ENCODE results near the gene ABCA6.
A peak's percentile ranks its signal among the peaks of the same experiment; 100 is the strongest.
"Not testable (repeated sequence)": the region's sequence is repeated elsewhere in the genome, so short reads cannot be mapped to it uniquely, and the experiment has no call there.

The ABCA6 gene

GRCh38 chr17:69175625-69176456 lies 34.1 kb upstream of the ABCA6 start:
- TF ChIP-seq CTCF (IDR thresholded peaks at IDR 0.05; ENCODE audit: control insufficient read depth, insufficient read depth, low read depth, low read length, missing control alignments) = no peak
- peak; percentile 54 for DNase-seq (ENCODE audit: low read depth)
- H3K4me3 ChIP-seq (ENCODE audit: control insufficient read depth, low read depth, low read length) = no peak overlapping the region

DNA sequence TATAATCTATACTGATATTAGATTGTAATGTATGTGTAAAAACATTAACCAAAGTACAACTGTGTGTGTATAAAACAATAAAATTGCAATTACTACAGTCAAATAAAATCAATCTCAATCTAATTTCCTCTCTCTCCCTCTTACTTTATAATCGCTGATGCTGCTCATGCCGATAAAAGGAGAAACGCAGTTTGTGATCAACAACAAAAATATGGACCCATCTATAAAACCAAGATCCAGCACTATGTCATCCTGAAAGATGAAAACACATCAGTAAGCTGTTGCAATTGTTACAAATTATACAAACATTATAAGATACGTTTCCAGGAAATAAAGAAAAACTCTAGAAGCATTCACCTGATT lies 33.5 kb upstream of the ABCA6 start:
- no peak for TF ChIP-seq CTCF (IDR thresholded peaks at IDR 0.05; ENCODE audit: control insufficient read depth, insufficient read depth, low read depth, low read length, missing control alignments)
- DNase-seq (ENCODE audit: low read depth) = no peak
- no peak overlapping the region for H3K4me3 ChIP-seq (ENCODE audit: control insufficient read depth, low read depth, low read length)

DNA sequence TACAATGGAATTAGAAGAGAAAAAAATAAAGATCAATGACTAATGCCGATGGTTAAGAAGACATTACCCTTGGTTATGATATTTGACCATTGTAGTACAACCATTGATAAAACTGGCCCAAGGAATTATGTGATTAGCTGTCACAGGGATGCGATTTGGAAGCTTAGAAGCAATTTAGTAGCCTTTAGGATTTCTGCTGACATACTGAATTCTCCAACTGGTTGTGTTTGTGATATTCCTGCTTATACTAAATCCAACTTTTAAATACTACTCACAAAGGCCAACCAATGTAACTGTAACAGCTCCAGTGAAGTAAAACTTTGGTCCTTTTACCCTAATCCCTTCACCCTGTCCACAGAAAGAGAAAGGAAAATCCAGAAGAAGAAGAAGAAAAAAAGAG lies 31.4 kb upstream of the ABCA6 start:
- no peak for TF ChIP-seq CTCF (IDR thresholded peaks at IDR 0.05; ENCODE audit: control insufficient read depth, insufficient read depth, low read depth, low read length, missing control alignments)
- DNase-seq (ENCODE audit: low read depth) = no peak
- no peak overlapping the region for H3K4me3 ChIP-seq (ENCODE audit: control insufficient read depth, low read depth, low read length)

- DNase-seq (ENCODE audit: low read depth) = no peak
- TF ChIP-seq CTCF (IDR thresholded peaks at IDR 0.05; ENCODE audit: control insufficient read depth, insufficient read depth, low read depth, low read length, missing control alignments) = no peak
- no peak overlapping the region for H3K4me3 ChIP-seq (ENCODE audit: control insufficient read depth, low read depth, low read length)
These were observed 28.7 kb upstream of the ABCA6 start for GRCh38 chr17:69170377-69170776.

- H3K4me3 ChIP-seq (ENCODE audit: control insufficient read depth, low read depth, low read length); DNase-seq (ENCODE audit: low read depth): not testable (repeated sequence)
These were observed 26.9 kb upstream of the ABCA6 start for GRCh38 chr17:69168642-69169041.

- no peak for TF ChIP-seq CTCF (IDR thresholded peaks at IDR 0.05; ENCODE audit: control insufficient read depth, insufficient read depth, low read depth, low read length, missing control alignments)
- no peak for DNase-seq (ENCODE audit: low read depth)
- no peak overlapping the region for H3K4me3 ChIP-seq (ENCODE audit: control insufficient read depth, low read depth, low read length)
These were observed 25.3 kb upstream of the ABCA6 start for GRCh38 chr17:69166957-69167356.

DNA sequence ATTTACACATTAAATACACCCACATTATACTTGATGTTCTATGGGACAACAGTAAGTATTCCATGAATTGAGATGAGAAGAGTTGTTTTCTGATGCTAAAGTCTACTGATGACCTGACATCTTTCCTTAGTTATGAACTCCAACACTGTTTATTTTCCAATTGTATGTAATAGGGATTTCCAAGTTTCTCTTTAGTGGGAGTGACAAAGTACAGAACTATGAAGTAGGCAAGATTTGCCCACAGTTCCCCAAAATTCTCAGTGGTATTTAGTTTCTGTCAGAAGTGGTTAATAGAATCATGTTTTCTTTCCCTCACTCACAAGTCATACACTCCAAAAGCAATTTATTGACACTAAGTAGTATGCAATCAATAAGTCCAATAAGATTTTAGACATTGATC lies 22.5 kb upstream of the ABCA6 start:
- TF ChIP-seq CTCF (IDR thresholded peaks at IDR 0.05; ENCODE audit: control insufficient read depth, insufficient read depth, low read depth, low read length, missing control alignments) = no peak
- no peak for DNase-seq (ENCODE audit: low read depth)
- H3K4me3 ChIP-seq (ENCODE audit: control insufficient read depth, low read depth, low read length) = no peak overlapping the region
